A673 (cell line): Measurements from ENCODE around the gene TMPRSS6.

ENCODE experiments used
- EZH2 ChIP-seq: fragments of 200-600 bp; sonication (generic); IDR thresholded peaks from 2 replicates; pipeline ENCODE4 v1.6.1; 2017; ENCODE audit warnings: borderline replicate concordance, low read depth, mild to moderate bottlenecking, mixed read lengths, antibody characterized with exemption, low read length; ENCODE audit not compliant: poor library complexity, severe bottlenecking
- TF ChIP-seq, protein P1 (sequence below): fragments of 300-800, 200-600 bp; sonication (generic); conservative IDR thresholded peaks from 2 replicates; pipeline ENCODE4 v1.5.1; 2017; ENCODE audit warnings: low read depth, mild to moderate bottlenecking, antibody characterized with exemption, low read length, moderate library complexity, mixed read lengths

DNA sequence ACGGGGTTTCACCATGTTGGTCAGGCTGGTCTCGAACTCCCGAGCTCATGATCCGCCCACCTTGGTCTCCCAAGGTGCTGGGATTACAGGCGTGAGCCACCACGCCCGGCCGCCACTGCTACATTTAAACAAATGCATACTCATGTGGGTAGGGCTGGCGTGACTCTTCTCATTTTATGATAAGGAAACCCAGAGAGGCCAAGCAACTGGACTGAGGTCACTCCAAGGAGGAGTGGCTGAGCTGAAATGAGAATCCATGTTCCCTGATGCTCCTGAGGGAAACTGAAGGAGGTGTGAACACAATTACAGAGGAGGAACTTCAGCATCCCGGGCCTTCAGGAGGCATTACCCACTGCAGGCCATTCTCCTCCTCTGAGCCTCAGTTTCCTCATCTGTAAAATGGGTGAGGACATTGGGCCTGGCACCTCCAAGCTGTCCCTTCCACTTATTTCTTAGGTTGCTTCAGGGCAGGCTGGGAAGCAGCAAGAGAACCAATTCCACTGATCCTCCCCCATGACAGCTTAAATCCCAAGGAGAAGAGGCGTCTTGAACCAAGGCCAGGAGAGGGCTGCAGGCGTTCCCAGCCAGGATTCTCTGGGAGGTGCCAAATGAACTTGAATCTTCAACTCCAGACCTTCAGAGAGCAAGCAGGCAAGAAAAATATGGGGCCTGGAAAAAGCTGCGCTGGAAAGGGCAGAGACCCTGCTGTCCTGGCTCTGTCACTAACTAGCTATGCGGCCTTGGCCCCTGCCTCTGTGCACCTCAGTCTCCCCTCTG is 93.2 kb downstream of the TMPRSS6 start:
- TF ChIP-seq, protein P1, sequence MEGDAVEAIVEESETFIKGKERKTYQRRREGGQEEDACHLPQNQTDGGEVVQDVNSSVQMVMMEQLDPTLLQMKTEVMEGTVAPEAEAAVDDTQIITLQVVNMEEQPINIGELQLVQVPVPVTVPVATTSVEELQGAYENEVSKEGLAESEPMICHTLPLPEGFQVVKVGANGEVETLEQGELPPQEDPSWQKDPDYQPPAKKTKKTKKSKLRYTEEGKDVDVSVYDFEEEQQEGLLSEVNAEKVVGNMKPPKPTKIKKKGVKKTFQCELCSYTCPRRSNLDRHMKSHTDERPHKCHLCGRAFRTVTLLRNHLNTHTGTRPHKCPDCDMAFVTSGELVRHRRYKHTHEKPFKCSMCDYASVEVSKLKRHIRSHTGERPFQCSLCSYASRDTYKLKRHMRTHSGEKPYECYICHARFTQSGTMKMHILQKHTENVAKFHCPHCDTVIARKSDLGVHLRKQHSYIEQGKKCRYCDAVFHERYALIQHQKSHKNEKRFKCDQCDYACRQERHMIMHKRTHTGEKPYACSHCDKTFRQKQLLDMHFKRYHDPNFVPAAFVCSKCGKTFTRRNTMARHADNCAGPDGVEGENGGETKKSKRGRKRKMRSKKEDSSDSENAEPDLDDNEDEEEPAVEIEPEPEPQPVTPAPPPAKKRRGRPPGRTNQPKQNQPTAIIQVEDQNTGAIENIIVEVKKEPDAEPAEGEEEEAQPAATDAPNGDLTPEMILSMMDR = no peak
- no peak for TF ChIP-seq EZH2
